GM12878 (cell line): ENCODE data around the gene PHF1.

Experiments
- CHD1 ChIP-seq: IDR thresholded peaks from 2 replicates; pipeline ENCODE4 v1.6.1; 2012; ENCODE audit warnings: low read depth, low read length, improper control_type of control experiment
- HDGF ChIP-seq: fragments of 450-650 bp; IDR thresholded peaks from 2 replicates; pipeline ENCODE4 v1.6.1; 2016; ENCODE audit warnings: antibody characterized with exemption
- MEF2A ChIP-seq: IDR thresholded peaks from 2 replicates; pipeline ENCODE4 v1.6.1; 2011; ENCODE audit warnings: low read depth, mild to moderate bottlenecking, low read length, moderate library complexity; ENCODE audit not compliant: insufficient read depth
- NR2C1 ChIP-seq: fragments of 450-650 bp; IDR thresholded peaks from 2 replicates; pipeline ENCODE4 v1.6.1; 2017; ENCODE audit warnings: antibody characterized with exemption, mild to moderate bottlenecking, moderate library complexity
- POLR2AphosphoS5 ChIP-seq: IDR thresholded peaks from 2 replicates; pipeline ENCODE4 v1.6.1; 2011; ENCODE audit warnings: mild to moderate bottlenecking, low read length, inconsistent platforms
- RAD21 ChIP-seq: IDR thresholded peaks from 2 replicates; pipeline ENCODE4 v1.6.1; 2011; ENCODE audit warnings: mild to moderate bottlenecking, low read depth, low read length, moderate library complexity; ENCODE audit not compliant: insufficient read depth
- RELA ChIP-seq: fragments of 450-650 bp; IDR thresholded peaks from 2 replicates; pipeline ENCODE4 v1.8.0; 2014; ENCODE audit warnings: borderline replicate concordance; ENCODE audit not compliant: partially characterized antibody
- TF ChIP-seq, protein P1 (sequence below): fragments of 450-650 bp; IDR thresholded peaks from 2 replicates; pipeline ENCODE4 v1.6.1; 2017; ENCODE audit warnings: mild to moderate bottlenecking
- TF ChIP-seq, protein P2 (sequence below): IDR thresholded peaks from 2 replicates; pipeline ENCODE4 v1.6.1; 2012; ENCODE audit warnings: low read depth, low read length, improper control_type of control experiment

- TF ChIP-seq POLR2AphosphoS5 (no peak), CHD1 (no peak), HDGF (no peak), RAD21 (no peak), NR2C1 (no peak), MEF2A (no peak), RELA (no peak)
- TF ChIP-seq, protein P1, sequence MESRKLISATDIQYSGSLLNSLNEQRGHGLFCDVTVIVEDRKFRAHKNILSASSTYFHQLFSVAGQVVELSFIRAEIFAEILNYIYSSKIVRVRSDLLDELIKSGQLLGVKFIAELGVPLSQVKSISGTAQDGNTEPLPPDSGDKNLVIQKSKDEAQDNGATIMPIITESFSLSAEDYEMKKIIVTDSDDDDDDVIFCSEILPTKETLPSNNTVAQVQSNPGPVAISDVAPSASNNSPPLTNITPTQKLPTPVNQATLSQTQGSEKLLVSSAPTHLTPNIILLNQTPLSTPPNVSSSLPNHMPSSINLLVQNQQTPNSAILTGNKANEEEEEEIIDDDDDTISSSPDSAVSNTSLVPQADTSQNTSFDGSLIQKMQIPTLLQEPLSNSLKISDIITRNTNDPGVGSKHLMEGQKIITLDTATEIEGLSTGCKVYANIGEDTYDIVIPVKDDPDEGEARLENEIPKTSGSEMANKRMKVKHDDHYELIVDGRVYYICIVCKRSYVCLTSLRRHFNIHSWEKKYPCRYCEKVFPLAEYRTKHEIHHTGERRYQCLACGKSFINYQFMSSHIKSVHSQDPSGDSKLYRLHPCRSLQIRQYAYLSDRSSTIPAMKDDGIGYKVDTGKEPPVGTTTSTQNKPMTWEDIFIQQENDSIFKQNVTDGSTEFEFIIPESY = no peak
- TF ChIP-seq, protein P2, sequence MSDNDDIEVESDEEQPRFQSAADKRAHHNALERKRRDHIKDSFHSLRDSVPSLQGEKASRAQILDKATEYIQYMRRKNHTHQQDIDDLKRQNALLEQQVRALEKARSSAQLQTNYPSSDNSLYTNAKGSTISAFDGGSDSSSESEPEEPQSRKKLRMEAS = no peak
These were observed 31.5 kb downstream of the PHF1 start for GRCh38 chr6:33442283-33442682.
